Testis (tissue), 3 donors: ENCODE measurements around the gene NAT9. TPM values are rescaled to one million over a fixed set of nuclear protein-coding genes. Genes with fewer than 3 reads are reported as not detected.
A peak's percentile ranks its signal among the peaks of the same experiment; 100 is the strongest.

ENCODE experiments used
- DNase-seq: peaks from one replicate; pipeline ENCODE4 v3.0.0-alpha.2; 2019
- H3K27ac ChIP-seq, 2 donors: fragments of 200-600 bp; sonication (generic); one replicate each; pipeline ENCODE4 v1.5.1; 2019
- H3K27me3 ChIP-seq: fragments of 200-600 bp; sonication (generic); one replicate; pipeline ENCODE4 v1.5.1; 2019
- H3K36me3 ChIP-seq: fragments of 200-600 bp; sonication (generic); one replicate; pipeline ENCODE4 v1.5.1; 2017; ENCODE audit warnings: low read depth; ENCODE audit errors: missing control alignments
- H3K4me1 ChIP-seq: fragments of 200-600 bp; sonication (generic); one replicate; pipeline ENCODE4 v1.5.1; 2019
- H3K4me3 ChIP-seq, 2 donors: fragments of 200-600 bp; sonication (generic); one replicate each; pipeline ENCODE4 v1.5.1; 2017 to 2019
- H3K9me3 ChIP-seq: fragments of 200-600 bp; sonication (generic); one replicate; pipeline ENCODE4 v1.5.1; 2017
- POLR2A ChIP-seq: fragments of 450-650 bp; IDR thresholded peaks from one replicate; pipeline ENCODE4 v1.6.1; 2017; ENCODE audit warnings: antibody characterized with exemption, mild to moderate bottlenecking, moderate library complexity
- WGBS, 2 donors: methylation state at CpG; one replicate each; pipeline ENCODE4 v1.1.5; 2018; 5-methylcytosine and 5-hydroxymethylcytosine counted together
- intact Hi-C: fragments of 100-400 bp; cut with DNase I; formaldehyde crosslinking; loops from one replicate; pipeline ENCODE4 v1.15.1; 2023; ENCODE audit warnings: low total_unique reads
- polyA plus RNA-seq: library from polyadenylated mRNA; stranded (reverse); fragments of 350-450 nt; fragmentation: Illumina TruSeq; extraction: RNeasy Lipid Tissue Mini Kit (QIAGEN cat#74804); gene quantifications from one replicate; pipeline ENCODE4 v1.2.3, GENCODE V29; 2014; ENCODE audit warnings: low read depth, low replicate concordance; ENCODE audit not compliant: insufficient read depth
- total RNA-seq, 2 donors: library from RNA; depleted of rRNA; stranded (reverse); fragments of >200 nt; gene quantifications; one replicate each; pipeline ENCODE4 v1.2.3, GENCODE V29; 2016
- TF ChIP-seq, protein P1 (sequence below), 3 experiments: fragments of 450-650 bp in 2 of 3; fragments of 200-600 bp in 1 of 3; sonication (generic) in 1 of 3; IDR thresholded peaks; one replicate each; pipeline ENCODE4 v1.5.1; 2016 to 2019; ENCODE audit warnings: antibody characterized with exemption in 3 of 3, mild to moderate bottlenecking in 2 of 3, moderate library complexity in 1 of 3

Gene NAT9
- total and polyA plus RNA-seq, 3 donors from 2014 or later = 43.8 to 51.3 (median 45.6) TPM

GRCh38 chr17:74757502-74757901, 18.6 kb downstream of the NAT9 start:
- Histone ChIP-seq H3K4me3 (no peak overlapping the region), H3K36me3 (no peaks in the 10 kb centered on the region), H3K9me3 (no peaks in the 10 kb centered on the region), H3K4me1 (peaks cover 50% of the 10 kb centered on the region), H3K27me3 (no peaks in the 10 kb centered on the region), H3K27ac (peak overlapping the region; percentile 12 to 14)
- no peak for DNase-seq
- intact Hi-C loops = no loop called here
- WGBS, 2 donors = 57 to 70% methylated on average over 3 of the region's 3 CpGs
- TF ChIP-seq, protein P1, sequence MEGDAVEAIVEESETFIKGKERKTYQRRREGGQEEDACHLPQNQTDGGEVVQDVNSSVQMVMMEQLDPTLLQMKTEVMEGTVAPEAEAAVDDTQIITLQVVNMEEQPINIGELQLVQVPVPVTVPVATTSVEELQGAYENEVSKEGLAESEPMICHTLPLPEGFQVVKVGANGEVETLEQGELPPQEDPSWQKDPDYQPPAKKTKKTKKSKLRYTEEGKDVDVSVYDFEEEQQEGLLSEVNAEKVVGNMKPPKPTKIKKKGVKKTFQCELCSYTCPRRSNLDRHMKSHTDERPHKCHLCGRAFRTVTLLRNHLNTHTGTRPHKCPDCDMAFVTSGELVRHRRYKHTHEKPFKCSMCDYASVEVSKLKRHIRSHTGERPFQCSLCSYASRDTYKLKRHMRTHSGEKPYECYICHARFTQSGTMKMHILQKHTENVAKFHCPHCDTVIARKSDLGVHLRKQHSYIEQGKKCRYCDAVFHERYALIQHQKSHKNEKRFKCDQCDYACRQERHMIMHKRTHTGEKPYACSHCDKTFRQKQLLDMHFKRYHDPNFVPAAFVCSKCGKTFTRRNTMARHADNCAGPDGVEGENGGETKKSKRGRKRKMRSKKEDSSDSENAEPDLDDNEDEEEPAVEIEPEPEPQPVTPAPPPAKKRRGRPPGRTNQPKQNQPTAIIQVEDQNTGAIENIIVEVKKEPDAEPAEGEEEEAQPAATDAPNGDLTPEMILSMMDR (IDR thresholded peaks at IDR 0.05) = no peak
- TF ChIP-seq POLR2A = no peak

- TF ChIP-seq POLR2A = no peak
- no peaks in the 10 kb centered on the region for H3K36me3 ChIP-seq
- WGBS, 2 donors = 78 to 88% methylated on average over 1 to 3 of the region's 3 CpGs
- intact Hi-C loops = no loop called here
- peaks cover 55% of the 10 kb centered on the region for H3K4me1 ChIP-seq
- H3K4me3 ChIP-seq = no peak overlapping the region
- no peaks in the 10 kb centered on the region for H3K9me3 ChIP-seq
- no peak for DNase-seq
- no peaks in the 10 kb centered on the region for H3K27me3 ChIP-seq
- peak overlapping the region in 1 of 2 donors; percentile 14 for H3K27ac ChIP-seq
Measured at GRCh38 chr17:74756891-74757290, 19.3 kb downstream of the NAT9 start.

- H3K36me3 ChIP-seq = no peaks in the 10 kb centered on the region
- H3K4me1 ChIP-seq = peaks cover 48% of the 10 kb centered on the region
- no peak overlapping the region for H3K4me3 ChIP-seq
- no peak for DNase-seq
- H3K9me3 ChIP-seq = no peaks in the 10 kb centered on the region
- H3K27me3 ChIP-seq = no peaks in the 10 kb centered on the region
- 86 to 87% methylated on average over 8 of the region's 8 CpGs for WGBS, 2 donors
- intact Hi-C loops = no loop called here
- no peak for TF ChIP-seq POLR2A
- TF ChIP-seq, protein P1 (IDR thresholded peaks at IDR 0.05) = no peak
- no peak overlapping the region for H3K27ac ChIP-seq
Measured at GRCh38 chr17:74755533-74755932, 20.6 kb downstream of the NAT9 start.

- Histone ChIP-seq H3K27ac (no peak overlapping the region), H3K27me3 (no peaks in the 10 kb centered on the region), H3K9me3 (no peaks in the 10 kb centered on the region), H3K4me3 (no peak overlapping the region), H3K4me1 (peaks cover 46% of the 10 kb centered on the region), H3K36me3 (no peaks in the 10 kb centered on the region)
- intact Hi-C loops = no loop called here
- WGBS, 2 donors = 87% methylated on average over 3 of the region's 3 CpGs; no CpG with 5 or more reads in 1 of the 2 donors
- DNase-seq = no peak
- TF ChIP-seq, protein P1 (IDR thresholded peaks at IDR 0.05) = no peak
- TF ChIP-seq POLR2A = no peak
Measured at GRCh38 chr17:74754832-74755231, 21.3 kb downstream of the NAT9 start.

GRCh38 chr17:74752822-74753401, 23.2 kb downstream of the NAT9 start:
- no peaks in the 10 kb centered on the region for H3K9me3 ChIP-seq
- no peaks in the 10 kb centered on the region for H3K36me3 ChIP-seq
- intact Hi-C loops = no loop called here
- TF ChIP-seq POLR2A = no peak
- TF ChIP-seq, protein P1 (IDR thresholded peaks at IDR 0.05) = no peak
- WGBS, 2 donors = 83 to 85% methylated on average over 7 of the region's 7 CpGs
- H3K27ac ChIP-seq = no peak overlapping the region
- no peak for DNase-seq
- H3K4me3 ChIP-seq = no peak overlapping the region
- no peaks in the 10 kb centered on the region for H3K27me3 ChIP-seq
- H3K4me1 ChIP-seq = peaks cover 32% of the 10 kb centered on the region
